Adrenal gland (tissue), 5 donors: Measurements from ENCODE around the gene CDV3.

Experiments used
- POLR2A ChIP-seq, 2 donors: fragments of 450-650 bp; IDR thresholded peaks; one replicate each; pipeline ENCODE4 v1.6.1; 2017; ENCODE audit warnings: antibody characterized with exemption in 2 of 2, mild to moderate bottlenecking in 2 of 2, moderate library complexity in 1 of 2
- TF ChIP-seq, protein P1 (sequence below), 6 experiments: fragments of 450-650 bp in 4 of 6; fragments of 200-600 bp in 2 of 6; sonication (generic) in 1 of 6; IDR thresholded peaks; 1 replicate in 5 of 6; 2 replicates in 1 of 6; pipeline versions ENCODE4 v1.5.1 to v1.8.0; 2016 to 2021; ENCODE audit warnings: antibody characterized with exemption in 6 of 6, mild to moderate bottlenecking in 2 of 6, moderate library complexity in 1 of 6
- donor health status: DM: no; HTN: no; CAD: no.

- TF ChIP-seq, protein P1, sequence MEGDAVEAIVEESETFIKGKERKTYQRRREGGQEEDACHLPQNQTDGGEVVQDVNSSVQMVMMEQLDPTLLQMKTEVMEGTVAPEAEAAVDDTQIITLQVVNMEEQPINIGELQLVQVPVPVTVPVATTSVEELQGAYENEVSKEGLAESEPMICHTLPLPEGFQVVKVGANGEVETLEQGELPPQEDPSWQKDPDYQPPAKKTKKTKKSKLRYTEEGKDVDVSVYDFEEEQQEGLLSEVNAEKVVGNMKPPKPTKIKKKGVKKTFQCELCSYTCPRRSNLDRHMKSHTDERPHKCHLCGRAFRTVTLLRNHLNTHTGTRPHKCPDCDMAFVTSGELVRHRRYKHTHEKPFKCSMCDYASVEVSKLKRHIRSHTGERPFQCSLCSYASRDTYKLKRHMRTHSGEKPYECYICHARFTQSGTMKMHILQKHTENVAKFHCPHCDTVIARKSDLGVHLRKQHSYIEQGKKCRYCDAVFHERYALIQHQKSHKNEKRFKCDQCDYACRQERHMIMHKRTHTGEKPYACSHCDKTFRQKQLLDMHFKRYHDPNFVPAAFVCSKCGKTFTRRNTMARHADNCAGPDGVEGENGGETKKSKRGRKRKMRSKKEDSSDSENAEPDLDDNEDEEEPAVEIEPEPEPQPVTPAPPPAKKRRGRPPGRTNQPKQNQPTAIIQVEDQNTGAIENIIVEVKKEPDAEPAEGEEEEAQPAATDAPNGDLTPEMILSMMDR (IDR thresholded peaks at IDR 0.05): no peak
- TF ChIP-seq POLR2A (IDR thresholded peaks at IDR 0.05): no peak
Measured at GRCh38 chr3:133527081-133527715, 46.3 kb upstream of the CDV3 start.
